Smooth muscle cell of the brain vasculature (primary cell): ENCODE data around the gene PDE9A.
"Not testable (repeated sequence)": the region's sequence is repeated elsewhere in the genome, so short reads cannot be mapped to it uniquely, and the experiment has no call there.

Source experiments
- DNase-seq: peaks from one replicate; pipeline ENCODE4 v3.0.0-alpha.2; 2012; ENCODE audit warnings: low read depth, low spot score

The PDE9A gene

DNA sequence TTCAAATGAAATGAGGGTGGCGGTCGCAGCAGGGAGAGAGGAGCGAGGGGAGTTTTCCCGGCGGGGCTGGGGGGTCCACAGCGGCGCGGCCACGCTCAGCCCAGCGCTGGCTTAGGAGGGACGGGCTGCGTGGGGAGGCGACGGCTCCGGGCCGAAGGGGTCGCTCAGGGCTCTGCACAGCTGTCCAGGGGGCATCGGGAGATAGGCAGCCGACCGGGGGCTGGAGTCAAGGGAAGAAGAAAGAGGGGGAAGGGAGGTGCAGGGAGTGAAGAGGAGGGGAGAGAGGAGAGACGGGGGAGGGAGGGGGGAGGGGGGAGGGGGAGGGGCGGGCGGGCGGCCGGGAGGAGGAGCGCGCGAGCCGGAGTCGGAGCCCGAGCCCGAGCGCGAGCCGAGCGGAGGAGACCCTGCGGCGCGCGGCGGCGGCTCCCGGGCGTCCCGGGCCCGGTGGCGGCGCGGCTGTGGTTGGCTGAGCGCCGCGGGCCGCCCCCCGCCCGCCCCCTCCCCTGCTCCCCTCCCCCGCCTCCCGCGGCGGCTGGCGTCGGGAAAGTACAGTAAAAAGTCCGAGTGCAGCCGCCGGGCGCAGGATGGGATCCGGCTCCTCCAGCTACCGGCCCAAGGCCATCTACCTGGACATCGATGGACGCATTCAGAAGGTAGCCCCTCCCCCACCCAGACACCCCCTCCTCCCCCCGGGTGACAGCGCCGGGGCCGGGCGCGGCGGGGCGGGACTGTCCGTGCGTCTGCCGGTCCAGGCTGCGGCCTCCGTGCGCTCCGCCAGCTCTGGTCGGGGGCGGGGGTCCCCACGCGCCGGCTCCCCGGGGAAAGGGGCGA is at the start of gene PDE9A:
Gene PDE9A, plus strand, starts transcription at position 391 of the 831 bp plus-strand sequence. Its CDS starts 194 bp downstream, at position 585.
- no peak for DNase-seq

DNA sequence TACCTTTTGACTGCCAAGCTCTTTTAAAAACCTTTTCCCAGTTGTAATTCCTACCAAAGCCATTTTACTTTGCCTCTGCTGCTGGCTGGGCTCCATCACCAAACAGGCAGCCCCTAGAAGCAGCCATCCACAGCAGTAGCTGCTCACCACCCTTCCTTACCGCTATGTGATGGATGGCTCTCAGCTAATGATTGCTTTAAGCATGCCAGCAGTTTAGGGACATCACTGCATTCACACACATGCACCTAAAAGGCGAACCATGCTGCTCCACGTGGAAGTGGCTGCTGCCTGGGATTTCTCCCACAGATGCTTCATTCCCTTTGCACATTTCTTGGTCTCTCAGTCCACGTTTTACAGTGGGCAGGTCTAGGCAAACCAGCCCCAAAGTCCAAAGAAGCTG is 46.3 kb upstream of the PDE9A start:
- no peak for DNase-seq

DNA sequence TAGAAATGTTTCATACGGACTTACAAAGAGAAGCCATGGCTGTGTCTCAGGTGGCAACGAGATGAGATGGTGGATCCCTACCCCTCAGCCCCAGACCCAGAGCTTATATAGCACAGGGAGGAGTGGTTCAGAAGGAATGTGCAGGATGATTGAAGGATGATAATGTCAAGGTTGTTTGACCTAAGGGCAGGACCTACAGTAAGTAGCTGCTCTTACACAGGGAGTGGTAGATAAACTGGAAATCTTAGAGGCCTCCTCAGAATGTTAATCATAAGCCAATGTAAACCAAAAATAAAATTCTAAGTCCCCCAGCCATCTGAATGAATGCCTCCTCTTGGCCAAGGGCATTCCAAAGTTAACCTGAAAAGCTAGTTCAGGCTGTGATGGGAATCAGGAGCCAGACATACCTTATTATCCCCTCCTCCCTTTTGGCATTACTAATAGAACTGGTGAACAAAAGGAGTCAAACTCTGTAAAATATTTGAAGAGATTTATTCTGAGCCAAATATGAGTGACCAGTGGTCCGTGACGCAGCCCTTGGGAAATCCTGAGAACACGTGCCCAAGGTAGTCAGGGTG is 45.8 kb upstream of the PDE9A start:
- no peak for DNase-seq

DNA sequence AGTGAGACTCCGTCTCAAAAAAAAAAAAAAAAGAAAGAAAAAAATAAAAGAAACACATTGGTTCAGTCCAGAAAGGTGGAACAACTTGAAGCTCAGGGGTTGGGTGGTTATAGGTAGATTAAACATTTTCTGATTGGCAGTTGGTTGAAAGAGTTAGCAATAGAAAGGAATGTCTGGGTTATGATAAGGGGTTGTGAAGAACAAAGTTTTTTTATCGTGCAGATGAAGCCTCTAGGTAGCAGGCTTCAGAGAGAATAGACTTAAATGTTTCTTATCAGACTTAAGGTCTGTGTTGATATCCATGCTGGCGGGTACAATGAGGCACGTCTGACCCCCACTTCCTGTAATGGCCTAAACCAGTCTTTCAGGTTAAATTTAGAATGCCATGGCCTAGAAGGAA is 45.0 kb upstream of the PDE9A start:
- no peak for DNase-seq

DNA sequence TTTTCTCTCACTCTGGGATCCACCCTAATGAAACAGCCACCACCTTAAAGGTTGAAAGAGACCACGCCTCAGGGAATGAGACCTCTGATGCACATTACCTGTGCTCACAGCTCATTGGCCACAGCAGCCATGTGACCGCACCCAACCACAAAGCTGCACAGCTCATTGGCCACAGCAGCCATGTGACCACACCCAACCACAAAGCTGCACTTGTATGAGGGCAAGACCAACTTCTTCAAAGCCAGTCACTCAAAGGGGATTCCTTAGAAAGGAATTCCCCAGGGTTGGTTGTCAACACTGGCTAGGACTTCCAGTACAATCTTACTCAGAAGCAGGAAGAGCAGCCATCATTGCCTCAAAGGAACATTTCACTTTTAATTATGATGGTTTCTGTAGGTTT is 43.6 kb upstream of the PDE9A start:
- no peak for DNase-seq

DNA sequence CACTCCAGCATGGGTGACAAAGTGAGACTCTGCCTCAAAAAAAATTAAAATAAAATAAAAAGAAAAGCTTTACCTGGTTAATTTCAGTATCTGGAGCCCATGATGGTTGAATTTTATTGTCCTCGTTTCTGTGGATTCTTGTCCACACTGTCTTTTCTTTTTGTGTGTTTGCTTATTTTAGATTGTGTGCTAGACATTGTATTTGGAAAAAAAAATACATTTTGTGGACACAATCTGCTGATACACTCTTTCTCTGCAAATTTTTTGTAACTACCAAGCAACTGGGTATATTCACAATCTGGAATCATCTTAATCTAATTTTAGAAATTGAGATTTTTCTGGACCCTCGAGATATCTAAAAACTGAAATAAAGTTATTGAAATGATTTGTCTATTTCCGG is 41.6 kb upstream of the PDE9A start:
- DNase-seq, result no peak

DNA sequence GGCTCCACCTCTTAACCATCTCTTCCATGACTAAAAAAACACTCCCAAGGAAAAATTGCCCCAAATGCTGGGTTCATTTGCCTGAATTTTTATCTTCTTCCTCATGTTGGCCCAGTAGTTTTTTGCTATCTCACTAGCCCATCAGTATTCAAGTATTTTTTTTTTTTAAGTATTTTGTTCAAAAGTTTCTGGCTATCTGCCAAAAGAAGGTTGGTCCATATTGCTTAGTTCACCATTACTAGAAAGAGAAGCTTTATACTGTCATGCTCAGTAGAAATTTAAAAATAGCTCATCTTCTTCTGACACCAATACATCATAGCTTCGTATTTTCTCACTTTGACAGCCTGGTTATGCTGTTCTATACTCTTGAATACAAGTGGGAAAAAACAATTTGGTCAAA is 41.0 kb upstream of the PDE9A start:
- DNase-seq, result no peak

DNA sequence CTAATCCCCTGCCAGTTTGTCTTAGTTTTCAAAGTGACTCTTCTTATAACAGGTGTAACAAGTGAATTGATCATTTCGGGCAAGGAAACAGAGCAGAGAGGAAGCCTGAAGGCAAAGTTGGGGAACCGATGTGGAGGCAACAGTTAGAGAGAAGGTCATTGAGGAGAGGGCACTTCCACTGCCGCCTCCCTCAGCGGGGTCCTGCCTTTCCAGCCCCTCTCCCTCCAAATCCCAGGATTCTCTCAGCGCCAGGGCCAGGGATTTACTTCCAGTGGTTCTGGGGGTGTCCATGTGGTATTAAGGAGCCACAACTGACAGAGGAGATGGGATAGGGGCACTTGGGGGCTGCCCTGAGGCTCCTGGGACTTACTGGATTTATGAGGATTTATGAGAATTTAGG is 39.7 kb upstream of the PDE9A start:
- DNase-seq, result no peak

DNA sequence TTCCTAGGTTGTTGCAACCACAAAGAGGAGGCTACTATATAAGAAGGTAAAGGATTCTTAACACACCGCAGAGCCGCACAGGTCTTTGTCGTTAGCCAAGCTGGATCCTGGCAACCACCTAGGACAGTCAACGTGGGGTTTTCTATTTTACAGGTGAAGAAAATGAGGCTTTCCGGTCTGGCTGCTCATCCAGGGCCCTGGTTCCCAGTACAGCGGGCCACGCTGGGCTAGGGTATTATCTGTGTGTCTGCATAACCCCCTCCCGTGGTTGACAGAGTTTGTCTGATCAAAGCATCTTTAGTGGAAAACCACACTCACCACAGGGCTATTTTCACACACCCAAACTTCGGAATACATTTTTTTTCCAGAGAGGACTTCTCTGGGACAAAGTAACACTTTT is 39.0 kb upstream of the PDE9A start:
- DNase-seq, result no peak

DNA sequence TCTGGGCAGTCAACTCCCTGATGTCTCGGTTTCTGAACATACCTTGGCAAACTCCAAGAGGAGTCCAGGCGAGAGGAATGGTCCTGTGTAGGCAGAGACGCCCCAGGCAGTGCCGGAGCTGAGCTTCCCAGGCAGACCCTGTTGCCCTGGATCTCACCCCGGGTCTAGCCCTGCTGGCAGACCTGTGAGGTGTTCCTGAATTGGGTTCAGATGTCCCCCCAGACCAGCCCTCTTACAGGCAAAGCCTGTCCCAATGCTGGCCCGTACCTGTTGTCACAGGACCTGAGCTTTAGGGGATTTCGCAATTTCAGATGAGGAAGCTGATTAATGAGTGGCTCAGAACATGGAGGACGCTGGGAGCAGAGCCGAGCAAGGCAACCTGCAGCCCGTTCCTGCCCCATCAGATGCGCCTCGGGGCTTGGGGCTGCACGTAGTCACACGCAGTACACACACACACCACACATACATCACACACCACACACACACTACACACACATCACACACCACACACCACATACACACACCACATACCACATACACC is 38.5 kb upstream of the PDE9A start:
- no peak for DNase-seq

DNA sequence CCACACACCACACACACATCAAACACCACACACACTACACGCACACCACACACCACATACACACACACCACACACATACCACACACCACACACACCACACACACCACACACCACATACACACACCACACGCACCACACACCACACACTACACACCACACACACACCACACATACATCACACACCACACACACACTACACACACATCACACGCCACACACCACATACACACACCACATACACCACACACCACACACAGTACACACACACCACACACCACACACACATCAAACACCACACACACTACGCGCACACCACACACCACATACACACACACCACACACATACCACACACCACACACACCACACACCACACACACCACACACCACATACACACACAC is 38.0 kb upstream of the PDE9A start:
- DNase-seq, result not testable (repeated sequence)

DNA sequence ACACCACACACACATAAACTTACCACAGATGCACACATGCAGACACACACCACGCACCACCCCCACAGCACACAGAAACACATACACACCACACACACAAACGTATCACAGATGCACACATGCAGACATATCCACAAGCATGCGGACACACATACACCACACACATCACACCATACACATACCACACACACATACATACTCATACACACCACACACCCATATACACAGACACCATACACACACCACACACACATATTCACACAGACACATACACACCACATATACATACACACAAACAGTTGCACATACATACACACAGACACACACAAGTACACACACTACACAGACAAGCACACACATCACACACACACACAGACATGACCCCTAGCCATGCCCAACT is 37.5 kb upstream of the PDE9A start:
- DNase-seq, result no peak

DNA sequence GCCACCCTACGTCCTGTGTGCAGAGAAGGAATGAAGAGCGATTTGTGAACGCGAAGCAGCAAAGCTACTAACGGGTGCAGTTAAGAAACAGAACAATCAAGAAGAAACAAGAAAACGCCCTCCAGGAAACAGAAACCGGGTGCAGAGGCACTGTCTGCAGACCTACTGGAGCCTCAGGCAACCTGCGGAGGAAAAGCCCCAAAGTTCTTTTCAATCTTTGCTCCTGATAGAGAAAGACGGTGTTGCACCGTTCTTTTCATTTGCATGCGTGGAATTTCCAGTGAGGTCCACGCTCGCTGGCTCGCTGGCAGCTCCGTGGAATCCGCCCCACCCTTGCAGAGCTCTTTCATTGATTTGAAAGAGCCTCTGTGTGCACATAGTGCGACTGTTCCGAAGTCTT is 37.0 kb upstream of the PDE9A start:
- no peak for DNase-seq

DNA sequence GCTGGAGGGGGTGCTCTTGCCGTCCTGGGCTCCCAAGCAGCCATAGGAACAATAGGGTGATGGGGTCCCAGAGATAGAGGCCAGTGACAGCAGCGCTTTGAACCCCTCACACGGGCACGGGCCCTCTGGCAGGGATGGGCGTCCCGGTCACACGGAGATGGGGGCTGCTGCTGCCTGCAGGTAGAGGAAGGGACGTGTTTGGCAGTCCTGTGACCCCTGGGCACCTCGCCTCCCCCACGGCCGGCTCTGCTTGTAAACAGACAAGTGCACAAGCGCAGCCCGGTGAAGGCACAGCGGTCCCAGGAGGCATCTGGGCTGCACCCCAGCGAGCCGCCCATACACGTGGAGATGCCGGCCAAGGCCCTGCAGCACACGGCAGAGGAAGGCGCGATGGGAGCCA is 36.5 kb upstream of the PDE9A start:
- DNase-seq, result no peak

DNA sequence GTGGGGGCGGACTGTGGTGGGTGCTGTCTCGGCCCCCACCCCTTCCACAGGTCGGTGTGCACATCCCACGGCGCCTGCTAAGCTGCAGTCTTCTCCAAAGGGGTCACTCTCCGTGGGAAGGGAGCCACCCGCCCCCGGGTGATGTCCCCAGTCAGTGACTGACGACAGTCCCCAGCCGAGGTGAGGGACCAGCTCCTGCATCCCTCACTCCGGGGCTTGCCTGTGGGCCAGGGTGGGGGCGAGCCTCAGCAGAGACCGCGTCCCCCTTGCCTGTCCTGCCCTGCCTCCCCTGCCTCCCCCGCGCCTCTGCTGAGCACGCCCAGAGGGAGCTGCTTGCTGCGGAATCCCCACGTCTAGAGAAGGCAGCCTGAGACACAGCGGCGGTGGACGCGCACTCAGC is 35.9 kb upstream of the PDE9A start:
- no peak for DNase-seq

DNA sequence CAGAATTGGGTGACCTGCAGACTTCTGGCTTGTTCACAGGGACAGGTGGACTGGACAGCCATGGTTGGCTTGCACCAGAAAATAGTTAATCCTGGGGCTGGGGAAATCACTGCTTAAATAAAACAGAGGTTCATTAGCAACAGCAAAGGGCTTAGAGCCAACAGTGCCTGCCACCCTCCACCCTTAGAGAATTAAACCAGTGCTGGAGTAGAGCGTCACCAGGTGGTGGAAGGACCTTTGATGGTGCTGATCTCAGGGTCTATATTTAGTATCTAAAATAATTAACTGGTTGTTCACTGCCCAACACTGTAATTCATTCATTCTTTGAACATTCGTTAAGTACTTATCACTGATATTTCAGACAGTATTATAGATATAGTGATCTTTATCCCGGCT is 34.7 kb upstream of the PDE9A start:
- no peak for DNase-seq

DNA sequence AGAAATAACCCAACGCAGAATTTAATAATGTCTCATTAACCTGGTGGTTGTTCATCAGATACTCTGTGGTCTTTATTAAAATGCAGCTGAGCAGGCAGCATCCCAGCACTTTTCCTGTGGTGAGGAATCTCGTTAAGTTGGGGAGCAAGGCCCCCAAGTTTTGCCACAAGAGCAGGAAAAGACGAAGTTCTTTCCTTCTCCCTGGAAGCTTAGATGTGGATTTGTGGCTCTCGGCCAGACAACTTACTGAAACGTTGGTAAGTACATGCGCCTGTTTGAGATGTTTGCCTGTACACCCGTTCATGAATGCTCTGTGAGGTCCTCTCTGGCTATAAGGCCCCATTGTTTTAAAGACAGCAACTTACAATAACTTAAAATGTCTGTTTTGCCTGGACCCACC is 34.3 kb upstream of the PDE9A start:
- DNase-seq, result no peak

DNA sequence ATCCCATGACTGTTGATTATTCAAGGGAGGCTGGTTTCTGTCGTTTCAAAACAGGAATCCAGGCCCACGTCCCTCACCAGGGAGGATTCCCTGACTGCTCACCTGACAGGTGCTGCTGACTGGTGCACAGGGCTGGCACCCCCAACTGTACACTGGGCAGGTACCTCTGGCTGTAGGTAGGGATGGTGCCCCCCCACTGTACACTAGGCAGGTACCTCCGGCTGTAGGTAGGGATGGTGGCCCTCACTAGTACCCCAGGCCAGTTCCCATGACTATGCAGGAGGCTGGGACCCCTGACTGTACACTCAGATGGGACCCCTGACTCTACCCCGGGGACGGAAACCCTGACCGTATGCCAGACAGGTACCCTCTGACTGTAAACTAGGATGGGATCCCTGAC is 33.6 kb upstream of the PDE9A start:
- DNase-seq, result no peak

DNA sequence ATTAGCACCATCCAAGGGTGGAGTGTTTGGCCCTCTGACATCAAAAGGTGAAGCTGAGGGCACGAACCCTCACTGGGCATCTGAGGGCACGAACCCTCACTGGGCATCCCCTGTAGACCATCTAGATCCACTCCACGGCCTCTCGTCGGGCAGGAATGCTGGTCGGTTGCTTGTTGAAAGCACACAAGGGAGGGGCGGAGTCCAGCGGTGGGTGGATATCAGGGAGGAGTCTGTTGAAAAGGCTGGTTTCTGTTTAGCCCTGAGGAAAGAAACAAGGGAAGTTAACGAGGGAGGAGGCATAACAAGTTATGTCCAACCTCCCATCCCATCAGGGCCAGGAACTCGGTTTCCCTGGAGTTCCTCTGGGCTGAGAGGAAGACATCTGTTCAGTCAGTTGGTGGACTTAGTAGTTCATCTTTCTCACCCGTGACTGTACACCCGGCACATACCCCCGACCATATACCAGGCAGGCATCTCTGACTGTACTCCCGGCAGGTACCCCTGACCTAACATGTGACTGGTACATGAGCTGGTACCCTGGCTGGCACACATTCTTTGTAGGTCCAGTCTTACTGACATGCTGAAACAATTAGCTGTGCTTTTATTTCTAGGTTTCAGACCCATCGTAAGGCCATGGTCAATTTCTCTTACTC is 32.1 kb upstream of the PDE9A start:
- DNase-seq, result no peak

DNA sequence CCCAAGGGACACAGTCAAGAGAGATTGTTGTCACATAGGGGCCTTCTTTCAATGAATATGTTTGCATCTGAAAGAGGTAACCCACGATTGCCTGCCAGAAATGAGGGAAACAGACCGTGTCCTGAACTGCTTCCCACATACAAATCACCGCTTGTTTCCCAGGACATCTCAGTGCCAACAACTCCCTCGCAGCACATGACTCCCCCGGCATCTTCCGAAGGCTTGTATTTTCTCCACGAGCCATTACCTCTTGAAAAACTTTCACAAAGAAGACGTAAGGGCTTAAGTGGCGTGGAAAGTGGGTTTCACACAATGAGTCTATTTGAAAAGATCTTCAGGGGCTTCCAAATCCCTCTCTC is 31.6 kb upstream of the PDE9A start:
- DNase-seq, result no peak

DNA sequence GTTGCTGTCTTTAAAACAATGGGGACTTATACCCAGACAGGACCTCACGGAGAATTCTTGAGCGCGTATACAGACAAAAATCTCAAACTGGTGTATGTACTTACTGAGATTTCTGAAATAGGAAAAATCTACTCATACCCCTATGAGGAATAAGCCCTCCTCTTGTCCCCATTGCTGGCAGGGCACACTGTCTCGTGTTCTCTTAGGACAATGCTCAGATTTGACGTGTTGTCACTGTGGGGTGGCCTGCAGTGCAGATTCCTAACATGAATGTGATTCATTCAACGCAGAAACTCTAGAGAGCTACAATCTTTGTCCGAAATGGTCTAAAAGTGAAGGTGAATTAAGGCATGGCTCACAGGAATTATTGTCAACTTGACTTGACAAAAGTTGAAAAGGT is 31.1 kb upstream of the PDE9A start:
- no peak for DNase-seq

DNA sequence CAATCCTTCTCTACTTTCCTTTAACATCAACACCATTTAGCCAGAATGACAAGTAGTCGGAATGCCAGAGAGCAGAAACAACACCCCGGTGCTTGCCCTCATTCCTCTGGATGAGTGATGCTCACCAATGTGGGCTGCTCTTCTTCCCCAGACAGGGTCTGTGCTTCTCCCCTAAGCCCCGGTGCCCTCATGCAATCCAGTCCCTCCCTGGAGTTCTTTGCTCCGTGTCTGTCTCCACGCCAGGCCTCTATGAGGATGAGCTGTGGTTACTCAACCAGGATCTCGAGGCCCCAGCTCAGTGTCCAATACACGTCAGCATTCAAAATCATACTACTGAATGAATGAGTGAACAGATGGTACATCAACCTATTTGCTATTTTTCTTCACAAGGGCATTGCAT is 29.7 kb upstream of the PDE9A start:
- no peak for DNase-seq
